ENCODE measurements around the gene LRRC53.

The LRRC53 gene

DNA sequence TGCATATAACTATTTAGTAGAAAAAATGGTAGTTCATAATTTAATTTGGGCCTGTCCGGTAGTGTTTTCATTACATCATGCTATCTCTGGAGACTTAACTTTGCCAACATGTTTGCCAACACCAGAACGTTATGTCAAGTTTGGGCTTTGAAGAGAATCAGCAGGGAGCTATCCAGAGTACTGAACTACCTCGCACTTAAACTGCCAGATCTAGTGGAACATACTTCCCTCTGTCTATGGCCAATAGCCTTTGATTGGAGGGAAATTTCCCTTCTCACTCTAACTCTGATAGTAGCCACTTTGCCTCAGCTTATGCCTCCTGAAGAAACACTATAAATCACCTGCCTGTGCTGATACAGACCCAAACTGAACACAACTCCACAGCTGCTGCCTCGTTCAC is 10.0 kb downstream of the LRRC53 start:
- no peak for DNase-seq

DNA sequence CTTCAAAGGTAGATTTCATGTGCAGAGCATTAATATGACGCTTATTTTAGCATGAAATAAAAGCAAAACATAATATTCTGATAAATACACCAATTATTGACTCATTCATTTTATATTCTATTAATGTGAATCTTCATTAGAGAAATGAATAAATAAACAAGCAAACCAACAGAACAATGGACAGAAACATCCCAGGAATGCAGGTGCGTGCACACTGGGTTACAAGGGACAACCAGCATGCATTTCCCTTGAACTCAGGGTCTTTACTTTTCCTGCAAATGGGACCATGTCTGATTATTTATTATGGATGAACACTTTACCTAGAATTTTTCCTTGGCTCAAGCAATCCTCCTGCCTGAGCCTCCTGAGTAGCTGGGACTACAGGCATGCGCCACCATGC is 13.5 kb downstream of the LRRC53 start:
- no peak for DNase-seq

DNA sequence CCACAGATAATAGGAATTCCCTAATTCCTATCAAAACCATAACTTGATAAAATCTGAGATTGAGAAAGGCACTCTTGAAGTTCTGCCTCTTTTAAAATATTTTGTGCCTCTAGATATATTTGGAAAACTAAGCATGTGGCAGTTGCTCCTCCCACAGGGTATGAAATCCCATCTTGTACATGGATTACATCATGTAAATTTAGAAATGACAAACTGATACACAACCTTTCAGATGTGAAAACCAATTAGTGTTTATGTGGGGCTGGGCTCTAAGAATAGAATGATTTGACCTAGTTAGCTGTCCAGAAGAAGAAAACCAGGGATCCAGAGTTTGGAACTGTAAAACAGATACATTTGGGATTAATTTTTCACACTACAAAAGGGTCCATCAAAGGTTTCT is 15.7 kb downstream of the LRRC53 start:
- no peak for DNase-seq

DNA sequence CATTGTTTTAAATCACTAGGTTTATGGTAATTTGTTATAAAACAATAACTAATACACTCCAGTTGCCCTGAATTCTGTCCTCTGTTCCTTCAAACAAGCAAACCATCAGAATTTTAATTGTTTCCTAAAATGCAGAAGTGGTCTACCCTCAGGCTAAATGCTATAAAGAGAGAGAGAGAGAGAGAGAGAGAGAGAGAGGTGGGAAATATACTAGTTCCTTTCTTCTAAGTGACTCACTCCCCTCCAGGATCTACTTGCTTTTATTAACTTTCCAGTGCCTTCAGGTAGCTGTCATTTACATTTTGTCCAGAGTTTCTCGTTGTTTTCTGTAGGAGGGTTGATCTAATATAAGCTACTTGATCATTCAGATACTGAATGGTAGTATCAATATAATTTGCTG is 26.4 kb downstream of the LRRC53 start:
- no peak for DNase-seq

DNA sequence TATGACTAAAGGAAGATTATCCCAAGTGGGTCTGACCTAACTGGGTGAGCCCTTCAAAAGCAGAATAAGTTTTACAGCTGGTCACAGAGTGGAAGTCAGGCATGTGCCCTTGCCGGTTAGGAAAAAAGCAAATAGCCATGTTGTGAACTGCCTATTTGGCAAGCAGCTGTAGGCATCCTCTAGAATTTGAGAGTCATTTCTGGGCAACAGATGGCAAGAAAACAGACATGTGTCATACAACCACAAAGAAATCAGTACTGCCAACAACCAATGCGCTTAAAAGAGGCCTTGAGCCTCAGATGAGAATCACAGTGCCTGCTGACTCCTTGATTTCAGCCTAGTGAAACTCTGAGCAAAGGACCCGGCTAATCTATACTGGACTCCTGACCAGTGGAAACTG is 26.8 kb downstream of the LRRC53 start:
- no peak for DNase-seq

DNA sequence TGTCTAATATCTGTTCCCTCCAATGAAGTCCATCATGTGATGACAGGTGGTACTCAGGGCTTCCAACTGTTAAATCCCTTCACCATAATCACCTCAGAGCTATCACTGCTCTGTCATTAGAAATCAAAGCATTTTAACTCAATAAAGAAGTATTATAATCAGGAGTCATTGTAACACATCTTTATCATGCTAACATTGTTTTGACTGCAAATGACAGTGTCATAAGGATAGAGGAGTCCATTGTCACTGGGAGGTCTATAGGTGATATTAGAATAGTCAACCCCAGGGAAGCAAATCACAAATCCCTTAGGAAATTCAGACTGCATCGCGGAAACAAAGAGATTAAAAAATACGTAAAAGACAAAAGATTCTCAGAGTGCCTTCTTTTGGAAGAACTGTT is 30.8 kb downstream of the LRRC53 start:
- no peak for DNase-seq

DNA sequence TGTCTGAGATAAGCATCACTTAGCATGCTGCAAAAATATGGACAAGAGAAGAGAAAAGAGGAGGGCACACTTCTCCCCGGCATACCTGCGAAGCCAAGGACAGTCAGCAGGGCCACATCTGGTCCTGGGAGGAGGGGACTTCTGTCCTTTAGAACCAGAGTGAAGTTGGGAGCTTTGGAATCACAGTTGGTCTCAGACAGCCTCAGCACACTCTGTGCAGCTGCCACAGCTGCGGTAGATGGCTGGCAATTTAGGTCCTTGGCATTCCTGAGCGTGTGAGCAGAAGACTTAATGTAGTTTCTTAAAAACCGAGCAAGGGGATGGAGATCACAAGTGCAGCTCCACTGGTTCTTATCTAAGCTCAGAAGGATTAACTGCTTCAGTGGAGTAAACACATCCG is 32.3 kb downstream of the LRRC53 start:
- no peak for DNase-seq

DNA sequence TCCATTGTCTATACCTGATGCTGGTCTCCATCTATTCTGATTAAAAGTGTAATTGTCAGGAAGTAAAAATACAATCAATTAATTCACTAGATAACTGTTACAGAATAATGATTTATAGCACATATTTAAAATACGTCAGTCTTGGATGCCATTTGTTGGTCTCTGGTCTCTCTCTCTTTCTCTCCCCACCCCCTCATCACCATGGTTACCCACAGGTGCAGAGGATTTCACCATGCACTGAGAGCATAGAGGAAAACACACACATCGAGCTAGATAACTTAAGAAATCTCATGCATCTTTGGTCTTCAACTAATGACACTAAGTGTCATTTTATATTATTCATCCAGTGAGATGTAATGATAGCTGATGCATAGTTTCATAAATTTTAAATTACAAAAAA is 33.4 kb downstream of the LRRC53 start:
- no peak for DNase-seq

DNA sequence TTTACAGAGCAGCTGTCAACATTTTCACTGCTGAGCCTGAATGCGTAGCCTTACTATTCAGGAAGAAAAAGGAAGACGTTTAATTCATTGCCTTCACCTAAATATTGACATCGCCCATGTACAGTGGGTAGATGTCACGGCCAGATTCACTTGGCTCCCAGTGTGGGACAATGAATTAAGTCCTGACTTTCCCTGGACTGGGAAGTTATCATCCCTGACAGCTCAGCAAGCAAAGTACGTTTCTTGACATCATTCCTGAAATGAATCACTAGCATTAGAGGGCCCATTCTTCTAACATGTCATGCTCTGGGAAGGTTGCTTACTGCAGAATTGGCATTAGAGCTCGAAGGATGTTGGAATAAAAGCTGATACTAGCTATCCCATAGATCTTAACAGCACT is 37.8 kb downstream of the LRRC53 start:
- DNase-seq: no peak

DNA sequence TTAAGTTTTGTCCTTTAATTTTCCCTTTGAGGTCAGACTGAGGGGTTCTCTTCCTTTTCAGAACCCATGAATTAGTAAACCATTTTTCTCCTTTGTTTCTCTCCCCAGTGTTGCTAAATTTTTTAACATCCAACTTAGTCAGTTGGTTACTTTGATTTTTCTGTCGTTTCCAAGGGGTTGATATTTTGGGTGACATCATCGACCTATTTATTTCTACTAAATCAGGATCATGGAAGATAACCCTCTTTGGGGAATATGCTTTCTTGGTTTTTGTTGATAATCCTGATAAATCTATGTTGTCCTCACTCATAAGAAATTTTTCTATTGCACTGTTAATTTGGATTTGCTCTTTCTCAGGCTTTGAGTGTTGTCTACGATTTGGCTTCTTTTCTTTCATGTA is 40.9 kb downstream of the LRRC53 start:
- no peak for DNase-seq

DNA sequence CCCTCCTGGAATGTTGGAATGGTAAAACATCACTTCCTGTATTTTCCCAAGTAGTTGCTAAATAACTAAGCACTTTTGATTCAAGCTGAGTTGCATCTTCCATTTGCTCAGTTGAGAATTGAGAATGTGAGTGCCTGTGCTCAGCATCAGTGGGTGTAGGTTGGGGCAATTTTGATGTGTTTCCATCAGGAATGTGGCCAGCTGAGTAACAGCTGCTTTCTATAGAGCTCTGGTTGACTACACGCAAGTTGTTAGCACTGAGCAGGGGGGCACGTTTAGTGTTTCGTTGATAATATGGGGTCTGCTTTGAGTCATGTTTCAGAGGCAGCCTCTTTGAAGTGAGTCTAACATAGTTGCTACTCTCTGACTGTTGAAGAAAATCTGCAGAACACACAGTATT is 41.5 kb downstream of the LRRC53 start:
- no peak for DNase-seq

DNA sequence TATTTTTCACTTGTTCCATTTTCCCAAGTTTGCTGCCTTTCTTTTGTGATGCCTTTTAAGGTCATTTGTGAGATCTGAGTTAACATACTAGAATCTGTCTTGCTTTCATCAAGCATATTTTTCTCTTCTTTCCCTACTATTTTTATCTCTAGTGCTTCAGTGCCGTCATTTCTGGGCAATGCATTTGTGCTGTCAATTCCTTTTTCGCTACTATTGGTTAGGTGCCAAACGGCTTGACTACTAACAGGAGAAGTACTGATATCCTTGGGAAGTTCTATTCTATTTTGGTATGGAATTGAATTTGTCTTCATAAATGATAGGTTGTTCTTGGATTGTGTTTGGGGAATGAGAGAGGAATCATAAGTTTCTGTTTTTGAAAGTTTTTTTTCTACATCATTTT is 42.2 kb downstream of the LRRC53 start:
- DNase-seq: no peak

DNA sequence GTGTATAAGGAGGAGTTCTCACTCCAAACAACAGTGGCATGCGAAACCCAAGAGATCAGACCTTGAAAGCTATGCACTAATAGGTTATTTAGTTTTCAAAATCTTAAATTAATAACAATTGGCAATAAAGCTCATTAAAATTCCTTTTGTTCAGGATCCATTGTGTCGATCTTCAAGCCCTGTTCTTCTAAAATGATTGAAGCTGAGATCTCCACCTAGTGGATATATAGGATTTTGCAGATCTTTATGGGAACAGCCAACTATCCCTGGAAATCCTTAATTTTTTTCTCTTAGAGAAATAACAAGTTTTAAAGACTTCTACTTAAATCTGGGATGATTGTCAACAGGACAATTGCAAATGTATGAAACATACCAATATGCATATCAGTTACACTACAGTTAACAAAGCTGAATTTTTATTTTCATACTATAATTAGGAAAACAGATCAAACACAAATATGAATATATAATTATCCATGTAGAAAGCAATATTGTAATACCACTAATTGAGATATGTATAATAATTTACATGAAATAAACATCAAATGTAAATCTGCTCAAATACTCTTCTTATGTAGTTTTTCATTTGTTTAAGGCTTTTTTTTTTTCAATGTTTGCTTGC is 43.3 kb downstream of the LRRC53 start:
- no peak for DNase-seq

DNA sequence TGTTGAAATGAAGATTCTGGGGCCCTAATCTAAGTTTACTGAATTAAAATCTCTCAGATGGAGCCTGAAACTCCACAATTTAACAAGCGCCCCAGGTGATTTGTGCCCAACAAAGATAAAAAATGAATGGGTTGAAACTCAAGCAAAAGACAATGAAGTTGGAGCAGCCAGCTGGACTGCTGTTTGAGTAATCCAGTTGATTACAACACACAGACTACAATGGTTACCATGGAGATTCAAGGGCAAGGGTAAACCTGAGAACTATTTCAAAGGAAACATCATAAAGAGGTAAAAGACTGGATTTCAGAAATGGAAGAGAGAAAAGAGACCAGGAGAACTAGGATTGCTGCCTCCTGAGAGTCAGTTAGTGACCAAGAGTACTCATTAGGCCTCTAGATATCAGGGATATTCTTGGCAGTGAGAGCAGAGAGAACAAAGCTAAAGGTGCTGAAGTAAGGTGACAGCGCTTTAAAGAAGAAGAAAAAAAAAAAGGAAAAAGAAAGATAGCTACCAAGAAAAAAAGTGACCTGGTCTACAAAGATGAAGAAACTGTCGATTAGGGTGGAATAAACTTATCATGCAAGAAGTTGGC is 44.5 kb downstream of the LRRC53 start:
- DNase-seq: no peak

DNA sequence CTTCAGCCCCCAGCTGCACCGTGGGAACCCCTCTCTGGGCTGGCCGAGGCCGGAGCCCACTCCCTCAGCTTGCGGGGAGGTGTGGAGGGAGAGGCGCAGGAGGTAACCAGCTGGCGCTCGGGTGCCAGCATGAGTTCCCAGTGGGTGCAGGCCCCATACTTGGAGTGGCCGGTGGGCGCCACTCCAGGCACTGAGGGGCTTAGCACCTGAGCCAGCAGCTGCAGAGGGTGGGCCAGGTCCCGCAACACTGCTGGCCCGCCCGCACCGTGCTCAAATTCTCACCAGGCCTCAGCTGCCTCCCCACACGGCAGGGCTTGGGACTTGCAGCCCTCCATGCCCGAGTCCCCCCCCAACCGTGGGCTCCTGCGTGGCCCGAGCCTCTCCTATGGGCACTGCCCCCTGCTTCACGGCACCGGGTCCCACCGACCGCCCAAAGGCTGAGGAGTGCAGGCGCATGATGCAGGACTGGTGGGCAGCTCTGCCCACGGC is 47.2 kb downstream of the LRRC53 start:
- DNase-seq: no peak

DNA sequence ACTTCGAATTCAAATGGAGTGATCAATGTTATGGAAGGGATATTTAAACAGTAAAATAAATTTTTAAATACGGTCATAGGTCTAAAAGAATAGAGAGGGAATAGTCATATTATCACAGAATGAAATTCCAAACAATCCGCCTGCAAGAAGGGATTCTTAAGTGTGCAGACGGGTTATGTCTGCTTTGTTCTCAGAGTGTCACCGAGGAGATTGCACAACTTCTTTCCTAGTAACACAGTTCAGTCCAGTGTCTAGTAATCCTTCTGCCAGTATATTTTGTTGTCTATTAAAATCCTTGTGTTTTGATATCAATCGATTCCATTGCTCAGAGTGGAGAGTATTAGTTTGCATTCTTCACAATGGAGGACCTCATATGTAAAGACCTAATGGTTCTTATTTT is 48.4 kb downstream of the LRRC53 start:
- DNase-seq: no peak

DNA sequence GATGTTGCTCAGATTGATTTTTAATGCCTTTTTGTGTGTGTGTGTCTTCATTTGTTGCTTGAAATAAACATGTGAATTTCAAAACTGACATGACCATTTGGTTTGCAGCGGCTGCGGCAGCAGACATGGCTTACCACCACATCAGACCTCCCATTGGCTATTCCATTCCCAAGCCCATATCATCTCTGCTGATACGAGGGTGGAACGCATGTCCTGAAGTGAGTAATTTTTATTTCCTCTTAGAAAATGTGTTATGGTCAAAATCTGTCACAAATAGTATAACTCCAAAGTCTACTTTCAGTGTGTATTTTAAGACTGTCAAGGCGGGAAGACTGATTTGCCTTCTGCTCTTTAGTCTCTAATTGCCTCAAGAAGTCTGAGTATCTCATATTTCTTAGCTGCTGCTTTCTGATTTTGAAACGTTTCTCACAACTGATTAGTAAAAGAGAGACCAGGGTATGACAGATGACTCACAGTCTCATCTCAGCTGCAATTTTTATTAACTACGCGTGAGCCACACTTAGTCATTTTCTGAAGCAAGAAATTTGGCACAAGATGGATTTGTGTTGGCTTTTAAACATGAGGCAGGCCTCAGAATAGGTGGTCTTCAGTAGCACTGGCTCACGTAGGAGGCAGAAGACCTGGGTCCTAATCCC is 49.0 kb downstream of the LRRC53 start:
- no peak for DNase-seq

DNA sequence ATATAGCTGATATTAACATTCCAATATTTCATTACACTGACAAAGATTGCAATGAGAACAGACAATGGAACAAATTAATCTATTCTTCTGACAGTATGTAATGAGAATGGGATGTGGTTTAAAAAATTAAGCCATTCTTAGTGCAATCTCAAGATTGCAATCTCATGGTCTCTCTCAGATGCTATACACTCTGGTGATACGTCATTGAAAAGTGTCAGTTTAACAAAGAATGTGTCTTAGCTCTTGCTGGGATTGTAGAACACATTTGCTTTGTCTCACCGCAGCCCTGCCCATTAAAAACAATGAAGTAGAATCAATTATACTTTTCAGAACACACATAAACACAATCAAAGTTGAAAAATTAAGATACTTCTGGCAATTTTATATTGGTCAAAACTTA is 55.2 kb downstream of the LRRC53 start:
- no peak for DNase-seq

DNA sequence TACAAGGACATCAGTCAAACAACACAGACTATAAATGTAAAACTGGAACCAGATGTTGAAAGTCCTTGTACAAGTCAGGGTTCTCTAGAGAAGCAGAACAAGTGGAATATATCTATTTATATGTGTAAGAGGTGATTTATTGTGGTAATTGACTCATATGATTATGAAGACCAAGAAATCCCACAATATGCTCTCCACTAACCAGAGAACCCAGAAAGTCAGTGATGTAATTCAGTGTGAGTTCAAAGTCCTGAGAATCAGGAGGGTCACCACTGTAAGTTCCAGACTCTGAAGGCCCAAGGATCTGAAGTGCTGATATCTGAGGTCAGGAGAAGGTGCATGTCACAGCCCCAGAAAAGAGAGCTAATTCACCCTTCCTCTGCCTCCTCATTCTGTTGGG is 57.0 kb downstream of the LRRC53 start:
- no peak for DNase-seq

DNA sequence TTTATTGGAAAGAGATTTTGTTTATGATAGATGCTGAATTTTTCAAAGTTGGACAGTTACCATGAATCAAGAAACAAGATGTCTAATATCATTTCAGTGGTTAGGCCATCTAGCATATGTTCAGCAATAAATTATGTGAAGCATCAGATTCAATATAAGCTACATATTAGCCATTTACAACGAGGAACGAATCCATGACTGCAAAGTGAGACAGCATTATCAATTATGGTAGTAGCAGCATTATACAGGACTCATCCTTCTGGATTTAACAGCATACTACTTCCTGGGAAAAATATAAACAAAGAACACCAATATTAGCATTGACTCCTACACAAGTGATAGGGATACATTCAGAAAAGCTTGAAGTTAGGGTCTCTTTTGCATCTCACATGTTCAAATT is 59.1 kb downstream of the LRRC53 start:
- no peak for DNase-seq

DNA sequence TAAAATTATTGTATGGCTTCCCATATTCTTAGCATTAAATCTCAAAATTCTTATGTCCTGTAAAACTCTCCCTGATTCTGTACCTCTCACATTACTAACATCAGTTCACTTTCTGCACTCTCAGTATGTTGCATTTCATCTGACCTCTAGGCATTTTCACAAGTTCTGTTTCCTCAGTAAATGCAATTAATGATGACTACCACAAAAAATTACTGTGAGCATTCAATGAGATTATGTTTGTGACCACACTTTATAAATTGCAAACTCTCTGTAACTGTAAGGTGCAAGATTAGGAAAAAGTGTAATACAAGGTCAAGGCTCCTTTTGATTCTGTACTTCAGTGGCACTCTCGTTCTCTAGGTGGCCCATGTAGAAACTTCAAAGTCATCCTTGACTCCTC is 60.4 kb downstream of the LRRC53 start:
- DNase-seq: no peak

DNA sequence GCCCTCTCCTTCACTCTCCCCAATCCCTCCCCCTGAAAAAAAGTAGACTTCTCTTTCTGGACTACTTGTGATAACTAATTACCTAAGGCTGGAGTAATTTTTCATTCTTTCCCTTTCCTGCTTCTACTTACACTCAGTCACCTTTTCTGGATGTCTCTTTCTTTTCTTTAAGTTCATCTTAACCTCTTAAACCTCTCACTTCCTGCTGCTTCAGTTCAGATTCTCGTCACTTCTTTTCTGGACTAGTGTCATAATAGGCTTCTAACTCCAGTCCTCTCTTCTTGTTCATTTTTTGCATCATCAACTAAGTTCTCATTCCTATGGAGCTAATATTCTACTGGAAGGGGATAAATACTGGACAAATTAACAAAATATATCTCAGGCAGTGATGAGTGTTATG is 75.4 kb downstream of the LRRC53 start:
- DNase-seq: no peak

DNA sequence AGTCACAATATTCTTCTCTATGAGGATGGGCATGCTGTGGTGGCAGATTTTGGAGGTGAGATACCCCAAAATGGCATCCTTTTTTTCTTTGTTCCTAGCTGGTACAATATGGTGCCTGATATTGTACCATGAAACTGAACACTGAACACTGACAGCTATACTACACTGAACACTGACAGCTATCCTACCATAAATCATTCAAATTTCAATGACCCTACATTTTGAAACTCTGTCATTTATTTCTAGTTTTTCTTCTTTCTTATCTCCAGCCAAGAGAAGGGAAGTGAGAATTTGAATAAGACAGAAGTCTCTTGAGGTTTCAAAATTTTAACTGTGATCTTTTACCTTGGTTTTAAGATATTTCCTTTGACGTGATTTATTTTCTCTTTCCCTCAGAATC is 76.3 kb downstream of the LRRC53 start:
- DNase-seq: no peak

DNA sequence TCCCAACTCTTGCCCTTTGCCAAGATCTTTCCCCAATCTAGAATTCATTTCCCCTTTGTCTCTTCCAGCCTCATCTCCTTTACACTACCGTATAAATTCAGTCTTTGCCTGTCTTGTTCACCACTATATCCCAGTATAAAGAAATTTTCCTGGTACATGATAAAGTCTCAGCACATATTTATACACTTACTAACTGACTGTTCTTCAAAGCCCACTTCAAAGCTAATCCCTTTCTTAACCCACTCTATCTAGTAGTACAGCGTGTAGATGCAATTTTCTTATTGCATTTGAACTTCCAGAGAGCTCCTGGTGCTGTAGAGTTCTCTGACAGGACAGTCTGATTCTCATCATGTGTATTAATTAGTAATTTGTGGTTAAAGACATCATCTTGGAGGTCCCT is 78.1 kb downstream of the LRRC53 start:
- no peak for DNase-seq

DNA sequence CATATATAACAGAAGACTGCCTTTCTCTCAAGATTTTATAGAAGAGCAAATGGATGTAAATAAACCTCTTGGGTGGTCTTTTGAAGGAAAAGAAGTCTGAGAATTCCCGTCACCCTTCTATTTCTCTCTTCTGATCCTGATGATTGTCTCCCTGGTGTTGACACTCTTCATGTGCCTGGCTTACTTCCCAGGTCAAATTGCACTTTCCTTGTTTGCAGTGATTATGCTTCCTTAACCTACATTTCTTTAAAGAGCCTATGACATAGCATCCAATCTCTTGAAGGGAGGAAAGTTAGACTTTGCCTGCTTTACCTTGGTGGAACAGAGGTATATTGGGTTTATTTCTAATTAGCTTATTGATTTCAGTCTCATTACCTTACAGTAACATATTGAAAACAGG is 80.1 kb downstream of the LRRC53 start:
- no peak for DNase-seq
